KOPT-K1 (cell line): ENCODE measurements around the gene LRRC7.
"Not testable (repeated sequence)": the region's sequence is repeated elsewhere in the genome, so short reads cannot be mapped to it uniquely, and the experiment has no call there.

Experiments used
- H3K27ac ChIP-seq: fragments of 200-600 bp; sonication (generic); 2 replicates; pipeline ENCODE4 v1.5.1; 2016; ENCODE audit warnings: antibody characterized with exemption, mild to moderate bottlenecking, low read depth, low read length; ENCODE audit not compliant: poor library complexity, severe bottlenecking
- H3K36me3 ChIP-seq: fragments of 200-600 bp; sonication (generic); 2 replicates; pipeline ENCODE4 v1.5.1; 2017; ENCODE audit warnings: antibody characterized with exemption, mild to moderate bottlenecking, low read length, moderate library complexity; ENCODE audit not compliant: insufficient read depth
- H3K9me3 ChIP-seq: fragments of 200-600 bp; sonication (generic); 2 replicates; pipeline ENCODE4 v1.5.1; 2017; ENCODE audit warnings: antibody characterized with exemption, low read length, mild to moderate bottlenecking; ENCODE audit not compliant: insufficient read depth, poor library complexity, severe bottlenecking

Gene LRRC7

DNA sequence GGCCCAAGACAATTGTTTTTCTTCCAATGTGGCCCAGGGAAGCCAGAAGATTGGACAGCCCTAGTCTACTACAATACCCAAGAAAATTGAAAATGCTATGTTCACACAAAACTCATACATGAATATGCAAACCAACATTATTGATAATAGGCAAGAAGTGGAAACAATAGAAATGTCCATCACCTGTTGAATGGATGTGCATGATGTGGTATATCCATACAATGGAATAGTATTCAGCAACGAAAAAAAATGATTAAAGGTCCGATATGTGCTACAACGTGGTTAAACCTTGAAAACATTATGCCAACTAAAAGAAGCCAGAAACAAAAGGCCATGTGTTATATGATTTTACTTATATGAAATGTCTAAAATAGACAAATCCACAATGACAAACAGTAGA is 375.3 kb downstream of the LRRC7 start:
- H3K27ac ChIP-seq, result no peak overlapping the region
- no peaks in the 10 kb centered on the region for H3K36me3 ChIP-seq
- H3K9me3 ChIP-seq, result no peaks in the 10 kb centered on the region

DNA sequence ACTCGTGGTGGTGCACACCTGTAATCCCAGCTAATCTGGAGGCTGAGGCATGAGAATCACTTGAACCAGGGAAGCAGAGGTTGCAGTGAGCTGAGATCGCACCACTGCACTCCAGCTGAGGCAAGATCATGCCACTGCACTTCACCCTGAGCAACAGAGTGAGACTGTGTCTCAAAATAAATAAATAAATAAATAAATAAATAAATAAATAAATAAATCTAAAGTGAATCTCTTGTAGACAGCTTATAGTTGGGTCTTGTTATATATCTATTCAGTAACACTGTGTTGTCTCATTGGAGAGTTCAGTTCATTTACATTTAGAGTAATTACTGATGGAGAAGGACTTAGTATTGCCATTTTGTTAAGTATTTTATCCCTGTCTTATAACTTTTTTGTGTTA is 379.2 kb downstream of the LRRC7 start:
- Histone ChIP-seq H3K9me3 (no peaks in the 10 kb centered on the region), H3K27ac (no peak overlapping the region)

DNA sequence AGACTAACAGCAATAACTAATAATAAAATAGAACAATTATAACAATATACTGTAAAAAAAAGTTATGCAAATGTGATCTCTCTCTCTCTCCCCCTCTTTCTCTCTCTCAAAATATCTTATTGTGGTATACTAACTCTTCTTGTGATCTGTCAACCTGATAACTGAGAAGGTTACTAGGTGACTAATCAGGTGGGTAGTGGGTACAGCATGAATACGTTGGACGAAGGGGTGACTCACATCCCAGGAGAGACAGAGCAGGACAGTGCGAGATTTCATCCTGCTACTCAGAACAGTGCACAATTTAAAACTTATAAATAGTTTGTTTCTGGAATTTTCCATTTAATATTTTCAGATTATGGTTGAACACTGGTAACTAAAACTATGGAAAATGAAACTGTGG is 380.1 kb downstream of the LRRC7 start:
- Histone ChIP-seq H3K9me3 (no peaks in the 10 kb centered on the region), H3K27ac (no peak overlapping the region), H3K36me3 (no peaks in the 10 kb centered on the region)

More for the DNA sequence above, 379.2 kb downstream of the LRRC7 start:
- no peaks in the 10 kb centered on the region for H3K36me3 ChIP-seq

DNA sequence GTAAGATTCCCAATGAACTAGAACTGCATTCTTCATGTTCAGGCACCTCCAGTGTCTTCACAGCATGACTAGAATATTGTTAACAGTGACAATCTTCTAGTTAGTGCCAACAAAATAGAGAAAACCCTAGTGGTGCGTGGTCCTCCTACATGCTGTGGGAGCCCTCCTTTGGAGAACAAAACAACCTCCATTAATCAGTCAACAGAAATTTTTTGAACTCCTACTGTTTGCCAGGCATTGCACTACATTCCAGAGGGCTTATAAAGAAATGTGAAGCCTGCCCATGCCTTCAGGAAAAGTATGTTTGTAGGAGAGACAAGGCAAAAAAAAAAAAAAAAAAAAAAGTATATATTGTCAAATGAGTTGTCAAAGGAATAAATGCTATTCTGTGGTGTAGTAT is 385.0 kb downstream of the LRRC7 start:
- H3K36me3 ChIP-seq, result no peaks in the 10 kb centered on the region
- no peak overlapping the region for H3K27ac ChIP-seq
- H3K9me3 ChIP-seq, result no peaks in the 10 kb centered on the region

DNA sequence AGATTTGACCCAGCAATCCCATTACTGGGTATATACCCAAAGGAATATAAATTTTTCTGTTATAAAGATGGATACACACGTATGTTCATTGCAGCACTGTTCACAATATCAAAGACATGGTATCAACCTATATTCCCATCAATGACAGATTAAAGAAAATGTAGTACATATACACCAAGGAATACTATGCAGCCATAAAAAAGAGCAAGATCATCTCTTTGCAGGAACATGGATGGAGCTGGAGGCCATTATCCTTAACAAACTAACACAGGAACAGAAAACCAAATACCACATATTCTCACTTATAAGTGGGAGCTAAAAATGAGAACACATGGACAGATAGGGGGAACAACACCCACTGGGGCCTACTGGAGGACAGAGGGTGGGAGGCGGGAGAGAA is 394.7 kb downstream of the LRRC7 start:
- not testable (repeated sequence) for H3K9me3 ChIP-seq, H3K27ac ChIP-seq, H3K36me3 ChIP-seq

DNA sequence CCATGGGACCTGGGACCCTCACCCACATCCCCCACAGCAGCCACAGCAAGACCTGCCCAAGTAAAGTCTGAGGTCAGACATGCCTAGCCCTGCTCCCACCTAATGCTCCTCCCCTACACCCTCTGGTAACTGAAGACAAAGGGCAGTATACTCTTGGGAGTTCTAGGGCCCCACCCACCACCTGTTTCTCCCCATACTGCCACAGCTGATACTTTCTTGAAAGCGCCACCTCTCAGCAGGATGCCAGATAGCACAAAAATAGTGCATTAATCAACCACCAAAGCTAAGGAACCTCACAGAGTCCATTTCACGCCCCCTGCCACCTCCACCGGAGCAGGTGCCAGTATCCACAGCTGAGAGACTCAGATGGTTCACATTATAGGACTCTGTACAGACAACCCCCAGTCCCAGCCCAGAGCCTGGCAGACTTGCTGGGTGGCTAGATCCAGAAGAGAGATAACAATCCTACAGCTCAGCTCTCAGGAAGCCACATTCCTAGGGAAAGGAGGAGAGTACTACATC is 399.6 kb downstream of the LRRC7 start:
- Histone ChIP-seq H3K36me3 (no peaks in the 10 kb centered on the region), H3K9me3 (peaks cover 4% of the 10 kb centered on the region), H3K27ac (no peak overlapping the region)

DNA sequence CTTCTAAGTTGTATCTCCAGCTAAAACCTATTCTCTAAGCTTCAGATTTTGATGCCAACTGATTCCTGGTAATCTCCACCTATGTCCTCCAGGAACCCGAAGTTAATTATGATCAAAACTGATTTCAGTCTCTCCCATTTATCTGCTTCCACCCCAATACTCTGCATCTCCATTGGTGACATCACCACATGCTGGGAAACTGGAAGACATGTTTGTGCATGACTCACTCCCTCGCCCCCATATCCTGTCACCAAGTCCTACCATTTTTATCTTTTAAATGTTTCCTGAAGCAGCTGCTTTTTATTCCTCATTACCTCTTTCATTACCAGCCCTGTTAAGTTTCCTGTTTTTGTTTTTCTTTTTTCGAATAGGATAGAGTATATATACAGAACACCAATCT is 409.2 kb downstream of the LRRC7 start:
- Histone ChIP-seq H3K27ac (no peak overlapping the region), H3K36me3 (no peaks in the 10 kb centered on the region), H3K9me3 (no peaks in the 10 kb centered on the region)

DNA sequence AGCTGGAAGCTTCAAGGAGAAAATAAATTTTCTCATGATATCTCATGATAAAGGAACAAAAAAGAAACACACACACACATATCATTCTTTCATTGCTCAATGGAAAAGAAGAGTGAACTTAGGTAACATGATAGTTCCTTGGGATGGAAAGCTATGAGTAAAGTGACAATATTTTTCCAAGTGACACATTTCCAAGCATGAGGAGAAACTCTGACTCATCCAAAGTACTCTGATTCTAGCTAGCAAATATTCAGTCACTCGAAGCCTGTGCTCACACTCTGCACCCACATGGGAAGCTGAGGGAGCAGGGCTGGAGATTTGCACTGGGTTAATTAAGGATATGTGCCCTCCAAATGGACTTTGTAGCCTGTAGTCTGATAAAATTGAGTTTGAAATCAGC is 415.3 kb downstream of the LRRC7 start:
- Histone ChIP-seq H3K36me3 (no peaks in the 10 kb centered on the region), H3K27ac (no peak overlapping the region), H3K9me3 (no peaks in the 10 kb centered on the region)

DNA sequence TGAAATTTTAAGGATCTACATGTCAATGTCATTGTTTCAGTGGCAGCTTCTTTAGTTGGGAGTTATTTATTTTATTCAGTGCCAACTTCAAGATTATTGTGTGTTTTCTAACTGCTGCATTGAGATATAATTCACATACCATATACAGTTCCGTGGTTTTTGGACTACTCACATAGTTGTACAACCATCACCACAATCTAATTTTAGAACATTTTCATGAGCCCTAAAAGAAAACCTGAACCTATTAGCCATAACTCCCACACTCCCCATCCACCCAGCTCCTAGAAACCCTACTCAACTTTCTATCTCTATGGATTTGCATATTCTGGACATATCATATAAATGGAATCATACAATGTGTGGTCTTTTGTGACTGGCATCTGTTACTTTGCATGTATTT is 417.7 kb downstream of the LRRC7 start:
- Histone ChIP-seq H3K9me3 (no peaks in the 10 kb centered on the region), H3K27ac (no peak overlapping the region), H3K36me3 (no peaks in the 10 kb centered on the region)

DNA sequence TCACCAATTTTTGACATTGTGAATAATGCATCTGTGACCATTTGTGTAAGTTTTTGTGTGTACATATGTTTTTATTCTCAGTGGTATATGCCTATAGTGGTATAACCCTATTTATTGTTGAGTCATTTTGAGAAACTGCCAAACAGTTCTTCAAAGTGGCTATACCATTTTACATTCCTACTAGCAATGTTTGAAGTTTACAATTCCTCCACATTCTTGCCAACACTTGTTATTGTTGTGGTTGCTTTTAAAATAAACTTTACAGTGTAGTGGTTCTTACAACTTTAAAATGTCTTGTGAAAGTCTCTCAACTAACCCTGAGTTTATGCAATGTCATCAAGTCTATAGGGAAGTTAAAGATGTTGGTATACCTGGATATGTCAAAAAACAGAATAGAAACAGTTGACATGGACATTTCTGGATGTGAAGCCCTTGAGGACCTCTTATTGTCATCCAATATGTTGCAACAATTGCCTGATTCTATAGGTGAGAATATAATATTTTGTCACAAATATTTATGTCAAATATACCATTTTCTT is 418.2 kb downstream of the LRRC7 start:
- Histone ChIP-seq H3K27ac (no peak overlapping the region), H3K36me3 (no peaks in the 10 kb centered on the region)

DNA sequence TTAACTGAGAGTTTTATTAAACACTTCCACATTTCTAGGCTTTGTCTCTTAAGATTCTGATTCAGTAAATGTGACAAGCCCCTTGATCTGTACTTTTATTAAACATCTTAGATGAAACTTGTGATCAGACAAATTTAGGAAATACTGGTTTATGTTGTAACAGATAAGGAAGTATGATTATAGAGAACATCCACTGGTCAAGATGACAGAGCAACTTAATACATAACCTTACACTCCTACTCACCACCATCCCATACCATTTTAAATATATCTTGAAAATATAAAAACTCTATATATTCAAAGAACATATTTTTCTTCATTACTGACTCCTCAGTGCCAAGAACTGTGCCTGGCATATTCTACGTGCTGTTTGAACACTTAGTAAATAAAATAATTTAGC is 420.2 kb downstream of the LRRC7 start:
- H3K27ac ChIP-seq, result no peak overlapping the region
- no peaks in the 10 kb centered on the region for H3K9me3 ChIP-seq
- no peaks in the 10 kb centered on the region for H3K36me3 ChIP-seq

More for the DNA sequence above, 418.2 kb downstream of the LRRC7 start:
- H3K9me3 ChIP-seq, result no peaks in the 10 kb centered on the region

DNA sequence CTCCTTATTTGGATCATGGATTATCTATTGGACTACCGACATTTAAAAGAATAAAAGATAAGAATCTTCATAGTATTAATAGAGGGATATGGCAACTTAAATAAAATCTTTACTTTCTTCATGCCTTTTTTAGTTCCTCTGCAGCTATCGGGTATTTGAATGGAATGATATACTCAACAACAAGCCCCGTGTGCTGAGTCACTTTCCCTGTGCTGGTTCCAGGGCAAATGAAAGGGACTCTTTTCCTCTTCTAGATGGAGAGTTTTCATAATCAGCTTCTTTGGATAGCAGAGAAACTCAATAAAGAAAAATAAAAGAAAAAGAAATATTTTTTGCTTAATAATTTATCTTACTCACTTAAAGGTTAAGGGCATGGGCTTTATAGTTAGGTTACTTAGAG is 423.9 kb downstream of the LRRC7 start:
- H3K36me3 ChIP-seq, result no peaks in the 10 kb centered on the region
- no peak overlapping the region for H3K27ac ChIP-seq
- no peaks in the 10 kb centered on the region for H3K9me3 ChIP-seq

DNA sequence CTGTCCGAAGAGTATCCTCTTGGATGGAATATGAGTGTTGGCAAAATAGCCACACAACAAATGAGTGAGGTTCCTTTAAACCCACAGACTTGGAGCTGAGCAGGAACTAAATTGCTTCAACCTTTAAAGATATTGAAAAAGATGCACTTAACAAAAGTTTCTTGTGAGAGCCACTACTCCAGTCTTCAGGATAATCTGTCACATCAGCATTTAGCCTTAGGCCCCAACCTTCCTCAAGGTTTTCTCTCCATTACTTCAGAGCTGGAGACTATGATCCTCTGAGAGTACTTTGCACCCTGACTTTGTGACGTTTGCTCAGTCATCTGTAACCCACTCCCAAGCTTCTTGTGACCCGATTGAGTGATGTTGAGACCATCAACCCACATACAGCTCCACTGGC is 424.9 kb downstream of the LRRC7 start:
- Histone ChIP-seq H3K36me3 (no peaks in the 10 kb centered on the region), H3K27ac (no peak overlapping the region), H3K9me3 (no peaks in the 10 kb centered on the region)

DNA sequence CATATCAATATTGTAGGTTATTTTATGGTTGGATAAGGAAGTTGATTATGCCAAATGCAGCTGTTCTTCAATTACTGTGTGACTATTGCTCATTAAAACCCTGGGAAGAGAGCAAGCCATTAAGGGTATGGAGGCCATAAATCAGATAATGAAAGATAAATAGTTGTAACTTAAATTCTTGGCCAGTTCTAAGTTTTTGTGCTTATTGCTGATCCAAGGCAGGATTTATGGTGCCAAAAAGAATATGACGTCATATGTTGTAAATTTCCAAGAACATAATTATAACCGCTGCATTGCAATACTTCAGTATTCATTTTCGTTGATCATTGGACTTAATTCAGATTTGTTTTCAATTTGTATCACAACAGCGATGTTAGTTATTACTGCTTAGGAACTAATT is 426.1 kb downstream of the LRRC7 start:
- no peaks in the 10 kb centered on the region for H3K36me3 ChIP-seq
- H3K27ac ChIP-seq, result no peak overlapping the region
- H3K9me3 ChIP-seq, result no peaks in the 10 kb centered on the region

DNA sequence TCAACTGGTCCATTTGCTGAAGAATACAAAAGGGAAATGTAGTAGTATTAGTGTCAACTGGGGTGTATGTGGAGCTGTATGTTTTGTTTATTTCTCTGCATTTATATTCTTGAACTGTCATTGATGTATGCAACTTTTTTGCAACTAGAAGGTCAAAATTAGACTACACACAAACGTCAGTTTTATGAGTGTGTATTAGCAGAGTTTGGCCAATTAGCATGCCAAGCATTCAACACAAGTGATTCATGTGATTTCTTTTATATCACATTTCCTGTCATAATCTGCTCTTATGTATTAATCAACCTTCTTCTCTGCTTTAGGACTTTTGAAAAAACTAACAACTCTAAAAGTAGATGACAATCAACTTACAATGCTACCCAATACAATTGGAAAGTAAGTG is 426.5 kb downstream of the LRRC7 start:
- H3K27ac ChIP-seq, result no peak overlapping the region
- no peaks in the 10 kb centered on the region for H3K36me3 ChIP-seq
- no peaks in the 10 kb centered on the region for H3K9me3 ChIP-seq

DNA sequence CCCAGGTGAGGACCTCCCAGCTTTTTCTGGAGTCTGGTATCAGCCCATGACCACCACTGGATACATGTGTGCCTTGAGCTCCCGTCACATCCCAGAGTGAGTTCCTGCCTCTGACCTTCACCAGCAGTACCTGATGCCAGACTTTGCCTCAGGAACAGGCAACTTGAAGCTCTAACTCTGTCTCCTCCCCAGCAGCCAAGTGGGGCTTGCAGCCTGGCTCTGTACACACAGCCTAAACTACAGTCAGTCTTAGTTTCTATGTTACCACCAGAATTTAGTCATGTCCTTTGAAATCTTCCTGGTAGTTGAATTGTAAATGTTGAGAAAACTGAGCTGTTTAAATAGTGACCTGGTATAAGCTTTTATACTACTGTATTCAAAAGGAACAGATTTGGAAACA is 431.1 kb downstream of the LRRC7 start:
- no peak overlapping the region for H3K27ac ChIP-seq
- no peaks in the 10 kb centered on the region for H3K36me3 ChIP-seq
- H3K9me3 ChIP-seq, result no peaks in the 10 kb centered on the region
